Stimulated activated CD8-positive, alpha-beta memory T cell treated with anti-CD3 and anti-CD28 coated beads, Interleukin-15, amount 100 ng/mL, for 24 hours (primary cell): ENCODE measurements around the gene PARP11.

ENCODE experiments used
- DNase-seq: peaks from one replicate; pipeline ENCODE4 v3.0.0-alpha.2; 2020; ENCODE audit warnings: low read depth

The PARP11 gene, protein sequence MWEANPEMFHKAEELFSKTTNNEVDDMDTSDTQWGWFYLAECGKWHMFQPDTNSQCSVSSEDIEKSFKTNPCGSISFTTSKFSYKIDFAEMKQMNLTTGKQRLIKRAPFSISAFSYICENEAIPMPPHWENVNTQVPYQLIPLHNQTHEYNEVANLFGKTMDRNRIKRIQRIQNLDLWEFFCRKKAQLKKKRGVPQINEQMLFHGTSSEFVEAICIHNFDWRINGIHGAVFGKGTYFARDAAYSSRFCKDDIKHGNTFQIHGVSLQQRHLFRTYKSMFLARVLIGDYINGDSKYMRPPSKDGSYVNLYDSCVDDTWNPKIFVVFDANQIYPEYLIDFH

DNA sequence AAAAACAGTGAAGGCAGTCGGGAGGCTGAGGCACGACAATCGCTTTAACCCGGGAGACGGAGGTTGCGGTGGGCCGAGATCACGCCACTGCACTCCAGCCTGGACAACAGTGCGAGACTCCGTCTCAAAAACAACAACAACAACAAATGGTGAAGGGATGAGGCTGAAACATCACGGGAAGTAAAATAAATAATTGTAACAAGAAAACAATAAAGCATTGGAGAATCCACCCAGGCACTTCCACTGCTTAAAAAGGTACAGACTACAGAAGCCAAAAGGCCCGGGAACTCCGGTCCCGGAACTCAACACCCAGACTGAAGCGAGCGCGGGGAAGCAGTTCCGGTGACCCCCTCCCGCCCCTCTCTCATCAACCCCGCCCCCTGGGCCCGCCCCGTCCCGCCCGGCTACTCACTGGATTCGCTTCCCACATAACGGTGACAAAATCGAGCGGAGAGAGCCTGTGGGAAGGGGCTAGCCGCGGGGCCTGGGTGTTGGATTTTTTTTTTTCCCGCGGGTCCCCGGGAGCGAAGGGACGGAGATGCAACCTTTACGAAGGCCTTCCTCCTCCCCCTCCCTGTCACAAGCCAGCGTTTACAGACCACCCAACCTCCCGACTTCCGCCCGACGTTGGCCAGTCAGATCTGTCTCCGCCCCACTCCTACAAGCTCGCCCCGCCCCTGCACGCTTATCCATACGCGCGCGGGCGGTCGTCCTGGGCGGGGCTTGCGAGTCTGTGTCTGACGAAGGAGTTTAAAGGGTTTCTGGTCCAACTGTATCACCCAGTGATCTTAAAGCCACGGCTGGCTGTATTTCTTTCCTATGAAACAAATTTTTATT lies at the start of gene PARP11:
TSS of gene PARP11 (minus strand) at position 600 of the 837 bp plus-strand sequence. CDS start at position 430, 170 bp downstream.
- DNase-seq = peak; percentile 89

DNA sequence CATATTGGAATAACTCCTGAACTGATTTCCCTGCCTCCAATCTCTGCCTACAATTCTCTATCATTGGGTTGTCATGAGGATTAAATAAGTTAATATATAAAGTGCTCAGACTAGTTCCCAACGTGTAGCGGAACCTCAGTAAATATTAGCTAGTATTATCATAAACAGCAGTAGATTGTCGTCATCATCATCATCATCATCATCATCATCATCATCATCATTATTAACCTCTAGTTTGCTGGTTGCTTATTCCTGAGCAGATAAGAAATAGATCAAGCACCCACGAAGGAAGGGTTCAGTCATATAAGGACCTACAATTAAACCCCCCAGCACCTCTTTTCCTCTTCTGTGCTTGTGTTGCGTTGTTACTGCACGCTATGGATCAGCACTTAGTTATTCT lies 48.8 kb upstream of the PARP11 start:
- DNase-seq = no peak

DNA sequence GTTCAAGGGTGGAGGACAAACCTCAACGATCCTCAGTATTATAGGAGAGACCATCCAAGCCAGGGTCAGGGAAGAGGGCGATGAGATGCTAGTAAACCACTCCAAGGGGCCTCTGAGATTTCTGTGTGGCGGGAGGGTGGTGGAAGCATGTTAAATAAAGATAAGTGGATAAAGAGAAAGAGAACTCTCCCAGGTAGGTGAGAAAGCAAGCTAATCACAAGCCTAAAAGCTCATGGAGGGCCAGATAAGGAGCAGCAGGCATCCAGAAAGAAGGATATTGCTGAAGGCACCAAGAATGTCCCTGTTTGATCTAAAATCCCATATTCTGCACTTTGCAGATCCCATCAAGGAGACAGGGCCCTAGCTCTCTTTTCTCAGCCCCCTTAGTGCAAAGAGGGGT lies 48.3 kb upstream of the PARP11 start:
- no peak for DNase-seq

DNA sequence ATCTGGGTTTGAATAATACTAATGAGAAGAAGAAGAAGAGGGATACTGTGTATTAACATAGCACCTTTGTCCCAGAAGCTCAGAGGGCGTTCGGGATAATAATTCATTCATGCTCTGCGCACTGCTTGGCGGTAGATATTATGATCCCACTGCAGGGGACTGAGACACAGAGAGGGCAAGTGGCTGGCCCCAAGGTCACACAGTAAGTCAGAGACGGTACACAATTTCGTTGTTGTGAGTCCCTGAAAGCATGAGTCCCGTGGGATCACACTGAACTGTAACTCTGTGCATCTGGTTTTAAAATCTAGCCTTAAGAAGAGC lies 47.9 kb upstream of the PARP11 start:
- DNase-seq = no peak

DNA sequence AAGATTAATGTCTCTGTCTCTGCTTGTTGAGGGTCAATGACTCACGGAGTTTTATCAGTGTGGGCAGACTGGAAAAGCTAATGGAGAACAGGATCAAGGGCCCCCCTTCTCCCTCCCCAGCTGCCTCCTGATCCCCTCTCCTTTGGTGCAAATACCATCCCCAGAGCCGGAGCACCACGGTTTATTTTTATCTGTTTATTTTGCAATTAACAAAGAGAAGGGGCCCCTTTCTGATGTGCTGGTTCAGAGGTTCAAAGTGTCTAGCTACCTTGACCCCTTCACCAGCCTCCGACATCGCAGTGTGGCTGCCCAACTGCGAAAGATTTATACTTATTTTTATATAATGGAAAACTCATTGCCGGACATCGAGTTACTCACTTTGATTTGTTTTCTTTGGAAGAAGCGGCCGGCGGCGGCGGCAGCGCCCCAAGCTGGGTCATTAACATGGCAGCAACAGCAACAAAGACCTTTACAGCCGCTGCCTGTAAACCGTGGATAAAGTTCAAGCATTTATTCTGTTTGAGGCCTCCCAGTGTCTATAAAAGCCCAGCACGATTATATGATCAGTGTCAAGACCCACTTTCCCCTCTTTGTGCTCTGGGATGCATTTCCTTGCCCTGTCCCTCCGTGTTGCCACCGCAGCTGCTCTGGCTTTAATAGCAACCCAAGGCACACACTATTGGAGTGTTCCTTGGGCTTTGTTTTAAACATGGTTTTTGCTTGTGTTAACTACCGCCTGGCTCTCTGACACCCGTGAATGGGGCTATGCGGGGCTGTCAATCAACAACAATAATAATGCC lies 47.4 kb upstream of the PARP11 start:
- DNase-seq = no peak

DNA sequence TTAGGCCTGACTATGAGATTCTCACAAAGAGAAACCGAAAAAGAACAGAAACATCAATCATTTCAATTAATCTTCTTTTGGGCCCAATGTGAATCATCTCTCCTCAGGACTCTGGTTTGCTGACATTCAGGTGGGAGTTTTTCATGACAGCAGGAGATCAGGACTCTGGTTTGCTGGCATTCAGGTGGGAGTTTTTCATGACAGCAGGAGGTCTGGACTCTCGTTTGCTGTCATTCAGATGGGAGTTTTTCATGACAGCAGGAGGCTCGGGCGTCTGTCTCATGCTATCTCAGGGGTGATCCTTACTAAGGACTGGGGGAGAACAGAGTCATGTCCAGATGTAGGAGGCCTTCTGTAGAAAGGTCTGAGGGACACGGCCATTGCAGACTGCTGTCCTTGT lies 40.1 kb upstream of the PARP11 start:
- DNase-seq = no peak

DNA sequence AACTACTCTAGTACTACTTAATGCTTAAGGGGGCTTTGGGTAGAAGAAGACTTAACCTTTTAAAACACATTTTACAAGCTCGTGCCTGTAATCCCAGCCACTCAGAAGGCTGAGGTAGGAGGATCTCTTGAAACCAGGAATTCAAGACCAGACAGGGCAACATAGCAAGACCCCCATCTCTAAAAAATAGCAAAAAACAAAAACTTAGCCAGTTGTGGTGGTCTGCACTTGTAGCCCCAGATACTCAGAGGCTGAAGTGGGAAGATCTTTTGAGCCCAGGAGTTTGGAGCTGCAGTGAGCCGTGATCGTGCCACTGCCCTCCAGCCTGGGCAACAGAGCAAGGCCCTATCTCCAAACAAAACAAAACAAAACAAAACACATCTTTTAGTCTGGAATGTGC lies 39.7 kb upstream of the PARP11 start:
- no peak for DNase-seq

DNA sequence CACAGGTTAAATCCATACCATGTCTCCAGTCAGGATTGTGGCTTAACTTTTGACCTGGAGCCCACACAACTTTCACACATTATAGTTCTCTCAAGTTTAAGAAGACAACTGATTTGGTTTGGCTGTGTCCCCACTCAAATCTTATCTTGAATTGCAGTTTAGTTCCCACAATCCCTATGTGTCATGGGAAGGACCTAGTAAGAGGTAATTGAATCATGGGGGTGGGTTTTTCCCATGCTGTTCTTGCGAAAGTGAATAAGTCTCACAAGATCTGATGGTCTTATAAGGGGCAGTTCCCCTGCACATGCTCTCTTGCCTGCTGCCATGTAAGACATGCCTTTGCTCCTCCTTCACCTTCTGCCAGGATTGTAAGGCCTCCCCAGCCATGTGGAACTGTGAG lies 38.2 kb upstream of the PARP11 start:
- DNase-seq = no peak

DNA sequence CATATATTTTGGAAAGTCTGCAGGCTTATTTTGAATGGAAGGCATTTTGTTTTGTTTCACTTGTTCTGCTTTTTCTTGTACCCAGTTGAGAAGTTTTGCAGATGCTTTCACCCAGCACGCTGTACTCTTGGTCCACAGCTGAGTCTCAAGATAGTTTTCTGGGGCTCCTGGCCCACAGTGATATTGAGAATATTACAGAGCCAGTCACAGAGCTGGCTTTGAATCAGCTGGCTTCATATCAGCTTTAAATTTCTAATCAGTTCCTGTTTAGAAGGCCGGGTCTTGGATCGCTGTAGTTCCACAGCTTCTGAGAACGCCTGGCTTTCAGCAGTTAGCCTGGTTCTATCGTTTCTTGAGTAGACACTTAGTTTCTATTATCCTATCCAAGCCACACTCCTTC lies 32.5 kb upstream of the PARP11 start:
- DNase-seq = no peak

DNA sequence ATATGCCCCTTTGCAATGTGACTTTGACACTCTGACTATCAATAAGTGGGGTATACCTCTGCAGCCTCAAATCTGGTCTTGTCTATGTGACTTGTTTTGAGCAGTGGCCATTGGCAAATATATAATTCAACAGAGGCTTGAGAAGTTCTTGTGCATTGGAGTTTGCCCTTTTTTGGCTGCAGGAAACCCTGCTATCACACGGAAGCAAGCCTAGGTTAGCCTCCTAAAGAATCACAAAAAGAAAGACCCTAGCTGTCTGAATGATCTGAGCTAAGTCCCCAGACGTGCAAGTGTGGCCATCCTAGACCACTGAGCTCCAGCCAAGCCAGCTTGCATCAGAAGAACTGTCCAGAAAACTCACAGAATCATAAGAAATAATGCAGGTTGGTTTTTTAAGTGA lies 31.8 kb upstream of the PARP11 start:
- no peak for DNase-seq

DNA sequence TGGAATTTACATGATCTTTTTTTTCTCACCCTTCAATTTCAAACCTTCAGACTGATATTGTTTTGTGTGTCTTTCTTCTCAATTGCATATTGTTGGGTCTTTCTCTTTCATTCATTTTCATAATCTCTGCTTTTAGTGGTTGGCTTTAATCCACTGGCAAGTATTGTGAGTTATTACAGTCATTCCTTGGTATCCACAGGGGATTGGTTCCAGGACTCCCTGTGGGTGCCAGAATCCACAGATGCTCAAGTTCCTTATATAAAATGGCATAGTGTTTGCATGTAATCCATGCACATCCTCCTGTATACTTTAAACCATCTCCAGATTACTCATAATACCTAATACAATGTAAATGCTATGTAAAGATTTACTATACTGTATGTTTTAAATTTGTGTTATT lies 29.7 kb upstream of the PARP11 start:
- no peak for DNase-seq

DNA sequence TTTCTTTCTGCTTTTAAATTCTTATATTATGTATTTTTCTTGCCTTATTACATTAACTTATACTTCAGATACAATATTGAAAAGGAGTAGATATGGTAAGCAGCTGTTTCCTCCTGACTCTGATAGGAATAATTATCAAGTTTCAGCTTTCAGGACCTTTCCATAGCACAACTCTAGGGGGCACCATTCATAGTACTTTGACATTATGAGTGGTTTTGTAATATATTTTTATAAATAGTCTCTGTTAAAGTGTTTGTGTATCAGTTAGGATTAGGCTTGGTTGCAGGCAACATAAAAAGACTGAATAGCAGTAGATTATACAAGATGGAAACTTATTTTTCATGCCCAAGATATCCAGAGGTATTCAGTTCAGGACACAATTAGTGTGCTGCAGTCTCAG lies 27.9 kb upstream of the PARP11 start:
- no peak for DNase-seq

DNA sequence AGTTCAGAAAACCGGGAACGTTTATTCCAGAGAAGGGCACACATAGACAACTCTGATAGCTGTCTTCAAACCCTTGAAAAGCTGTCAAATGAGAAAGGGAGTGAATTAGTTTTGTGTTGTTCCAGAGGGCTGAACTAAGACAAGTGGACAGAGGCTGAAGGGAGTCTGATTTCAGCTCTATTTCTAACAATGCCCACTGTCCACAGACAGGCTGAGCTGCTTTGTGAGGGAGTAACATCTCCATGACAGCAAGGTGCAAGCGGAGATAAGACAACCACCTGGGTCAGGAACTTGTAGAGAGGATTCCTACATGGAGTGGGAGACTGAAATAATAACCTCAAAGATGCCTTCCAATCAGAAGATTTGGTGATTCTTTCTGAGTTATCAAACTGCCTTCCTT lies 25.6 kb upstream of the PARP11 start:
- DNase-seq = no peak

DNA sequence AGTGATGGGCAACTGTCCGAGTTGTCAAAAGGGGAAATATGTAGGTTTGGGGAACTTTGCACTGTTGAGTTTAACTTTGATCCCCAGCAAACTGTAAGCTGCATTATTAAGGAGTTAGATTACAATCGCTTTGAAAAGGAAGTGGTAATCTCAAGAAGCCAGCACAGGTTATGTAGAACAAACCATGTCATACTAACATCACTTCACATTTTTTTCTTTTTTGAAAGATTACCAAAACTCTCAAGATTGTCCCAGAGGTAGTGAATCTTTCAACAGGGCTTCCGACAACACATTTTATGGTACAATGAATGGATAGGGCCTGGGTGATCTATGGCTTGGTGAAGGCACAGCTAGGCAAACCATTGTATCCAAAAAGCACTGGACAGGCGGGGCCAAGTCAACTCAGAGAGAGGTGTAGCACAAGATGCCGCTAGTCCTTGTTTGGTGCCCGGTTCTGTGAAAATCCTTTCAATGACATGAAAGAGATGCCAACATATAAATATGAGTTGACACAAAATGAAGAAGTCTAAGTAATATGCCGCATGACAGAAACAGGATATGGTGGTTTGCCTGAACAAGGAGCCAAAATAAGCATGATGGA lies 24.3 kb upstream of the PARP11 start:
- no peak for DNase-seq

DNA sequence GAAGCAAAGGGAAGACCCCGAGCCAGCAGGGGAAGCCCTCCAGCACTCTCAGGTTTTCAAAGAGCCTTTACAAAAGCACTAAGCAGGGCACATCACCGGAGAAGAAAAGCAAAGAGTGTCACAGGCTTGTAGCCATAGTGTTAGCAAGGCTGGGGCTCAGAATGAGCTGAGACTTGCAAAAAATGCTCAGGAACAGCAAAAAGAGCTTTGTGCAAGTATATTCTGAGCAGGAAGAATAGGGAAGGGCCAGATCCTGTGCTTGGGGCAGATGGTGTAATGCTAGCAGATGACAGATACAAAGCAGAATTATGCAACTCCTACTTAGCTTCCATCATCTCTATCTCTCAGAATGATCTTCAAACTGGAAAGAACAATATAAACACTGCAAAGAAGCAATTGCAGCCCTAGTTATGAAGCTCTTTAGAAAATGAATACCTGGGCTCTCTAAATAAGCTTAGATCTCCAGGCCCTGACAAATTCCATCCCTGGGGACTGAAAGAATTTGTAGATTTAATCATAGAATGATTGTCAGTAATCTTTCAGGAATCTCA lies 23.7 kb upstream of the PARP11 start:
- no peak for DNase-seq

DNA sequence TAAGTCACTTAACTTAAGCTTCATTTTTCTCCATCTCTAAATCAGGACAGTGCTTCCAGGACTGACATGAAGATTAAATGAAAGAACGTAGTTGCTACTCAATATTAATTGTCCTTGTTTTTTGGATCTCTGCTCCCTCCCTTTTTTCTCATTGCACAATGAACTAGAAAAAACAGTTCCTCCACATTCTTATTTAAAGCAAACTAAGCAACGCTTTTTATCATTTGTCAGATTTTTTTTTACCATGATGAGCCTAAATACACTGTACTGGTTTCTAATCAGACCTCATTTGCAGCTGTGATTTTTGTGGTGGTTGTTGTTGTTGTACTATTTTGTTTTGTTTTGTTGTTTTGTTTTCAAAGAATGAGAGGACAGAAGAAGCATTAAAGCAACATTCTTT lies 23.2 kb upstream of the PARP11 start:
- DNase-seq = no peak

DNA sequence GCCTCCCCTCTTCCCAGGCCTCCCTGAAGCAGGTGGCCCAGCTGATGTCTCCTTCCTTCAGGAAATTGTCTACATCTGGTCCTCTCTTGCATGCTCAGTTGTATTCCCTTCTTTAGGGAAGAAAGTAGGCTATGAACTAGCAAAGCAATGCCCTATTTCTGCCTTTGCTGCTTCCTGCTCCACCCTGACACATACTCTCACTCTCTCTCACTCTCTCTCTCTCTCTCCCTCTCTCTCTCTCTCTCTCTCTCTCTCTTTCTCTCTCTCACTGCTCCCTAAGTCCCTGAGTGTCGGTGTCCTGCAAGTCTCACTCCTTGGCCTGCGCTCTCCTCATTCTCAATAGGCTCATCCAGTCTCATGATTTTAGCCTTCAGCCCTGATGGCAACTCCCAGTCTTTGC lies 19.4 kb upstream of the PARP11 start:
- DNase-seq = no peak

DNA sequence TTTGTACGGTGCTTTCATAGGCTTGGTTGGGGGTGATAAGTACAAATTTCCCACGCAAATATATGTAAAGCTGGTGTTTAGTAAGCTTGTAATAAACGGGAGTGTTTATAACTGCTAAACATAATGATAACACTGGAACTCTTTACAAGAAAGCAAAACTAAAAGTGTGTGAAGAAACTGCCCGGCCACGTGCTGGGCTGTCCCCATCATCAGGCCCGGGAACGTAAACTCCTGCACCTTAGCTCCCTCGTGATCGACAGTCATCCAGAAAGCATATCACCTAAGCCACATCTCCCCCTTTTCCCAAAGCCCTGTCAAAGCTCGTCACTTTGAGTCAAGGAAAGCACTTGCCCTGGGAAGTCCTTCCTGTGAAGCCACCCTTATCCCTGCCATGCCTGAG lies 18.0 kb upstream of the PARP11 start:
- DNase-seq = no peak

DNA sequence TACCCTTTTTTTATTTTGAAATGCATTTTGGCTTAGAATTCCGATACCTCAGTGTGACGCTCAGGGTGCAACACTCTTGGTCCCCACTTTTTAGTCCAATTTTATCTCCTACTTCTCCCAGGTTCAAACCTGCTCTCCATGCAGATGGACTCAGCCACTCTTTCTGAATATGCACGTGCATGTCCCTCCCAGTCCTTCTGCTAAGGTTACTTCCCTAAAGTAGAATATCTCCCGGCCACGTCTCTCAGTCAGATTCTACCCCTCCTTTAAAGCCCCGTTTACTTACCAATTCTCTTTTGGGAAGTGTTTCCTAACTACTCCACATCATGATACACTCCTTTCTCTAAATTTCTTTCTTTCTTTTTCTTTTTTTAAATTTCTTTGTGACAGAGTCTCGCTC lies 15.5 kb upstream of the PARP11 start:
- DNase-seq = no peak

DNA sequence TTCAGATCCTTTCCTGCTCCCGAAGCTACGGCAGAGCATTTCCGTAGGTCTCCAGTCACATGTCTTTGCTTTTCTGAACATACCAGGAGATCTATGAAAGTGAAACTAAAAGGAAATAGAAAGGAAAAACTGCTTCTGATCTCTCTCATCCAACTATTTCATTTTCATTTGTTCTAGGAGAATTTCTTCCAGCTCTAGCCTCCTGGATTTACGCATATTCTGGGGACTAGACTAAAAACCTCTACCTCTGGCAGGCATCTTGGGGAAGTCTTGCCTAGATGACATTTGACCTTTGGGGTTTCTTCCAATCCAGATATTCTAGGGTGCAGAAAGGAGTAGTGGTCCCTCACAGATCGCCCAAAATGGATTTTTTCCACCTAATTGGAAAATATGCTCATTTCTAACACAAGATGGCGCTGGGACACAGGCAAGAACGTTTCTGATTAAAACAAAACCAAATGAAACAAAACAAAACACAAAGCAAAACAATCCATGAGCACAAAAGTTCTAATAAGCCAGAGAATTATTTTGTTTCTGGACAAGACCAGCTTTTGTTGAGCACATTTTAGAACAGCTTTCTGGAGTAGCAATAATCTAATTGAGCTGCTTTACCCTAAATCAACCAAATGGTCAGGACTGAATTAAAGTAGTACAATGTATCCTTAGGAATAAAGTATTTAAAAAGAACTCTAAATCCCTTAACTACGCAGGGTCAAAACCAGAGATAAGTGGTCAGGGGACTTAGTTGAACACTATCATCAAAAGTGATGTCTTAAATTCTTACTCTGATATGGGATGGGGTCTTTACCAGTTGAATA lies 12.3 kb upstream of the PARP11 start:
- DNase-seq = no peak

DNA sequence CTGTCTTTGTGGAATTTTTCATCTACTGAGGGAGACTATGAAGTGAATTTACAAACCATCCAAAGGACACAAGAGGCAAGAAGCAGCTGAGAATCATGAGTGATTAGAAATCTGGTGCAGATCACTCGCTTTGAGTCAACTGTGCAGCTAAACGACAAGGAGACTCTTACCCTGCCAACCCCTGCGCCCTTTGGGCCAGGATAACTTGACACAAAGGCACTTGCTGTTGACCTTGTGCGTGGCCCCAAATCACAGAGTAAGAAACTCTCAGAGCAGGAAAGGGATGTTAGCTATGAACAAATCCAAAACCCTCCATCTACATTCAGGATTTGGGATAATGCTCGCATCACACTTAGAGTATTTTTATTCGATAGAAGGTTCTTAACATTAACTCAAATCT lies 11.5 kb upstream of the PARP11 start:
- DNase-seq = no peak
